ENCODE data around the gene ZNF205. TPM values are rescaled to one million over a fixed set of nuclear protein-coding genes. Genes with fewer than 3 reads are reported as not detected.
"Not testable (repeated sequence)": the region's sequence is repeated elsewhere in the genome, so short reads cannot be mapped to it uniquely, and the experiment has no call there.

ZNF205 gene
- total and polyA plus RNA-seq, 2 donors (not counting 1 experiment from before 2014, with no cell fraction given), result 3.4 to 16.0 TPM

- Histone ChIP-seq H3K27me3 (ENCODE audit: control insufficient read depth, insufficient read depth, low read length) (peaks cover 16% of the 10 kb centered on the region), H3K4me3 (replicated peaks in 1 of 4; ENCODE audit: control extremely low read depth in 1 of 4, insufficient read depth in 1 of 4, low read depth in 3 of 4, low read length in 4 of 4) (no peak overlapping the region), H2AFZ (ENCODE audit: low read length) (no peak overlapping the region)
These were observed 35.8 kb upstream of the ZNF205 start for GRCh38 chr16:3076577-3076976.

GRCh38 chr16:3080024-3080423 is 32.4 kb upstream of the ZNF205 start:
- Histone ChIP-seq H3K4me3 (replicated peaks in 1 of 4; ENCODE audit: control extremely low read depth in 1 of 4, insufficient read depth in 1 of 4, low read depth in 3 of 4, low read length in 4 of 4) (no peak overlapping the region), H3K79me2 (ENCODE audit: control insufficient read depth, insufficient read depth, low read length) (no peaks in the 10 kb centered on the region), H3K9ac (ENCODE audit: insufficient read depth, low read length) (no peak overlapping the region), H3K9me3 (ENCODE audit: control insufficient read depth, insufficient read depth, low read depth, low read length) (no peaks in the 10 kb centered on the region), H3K36me3 (ENCODE audit: control insufficient read depth, insufficient read depth, low read length) (no peaks in the 10 kb centered on the region), H3K4me2 (ENCODE audit: extremely low read depth, insufficient read depth, low read length) (no peak overlapping the region), H3K4me1 (ENCODE audit: control insufficient read depth, extremely low read depth, insufficient read depth, low read length) (no peaks in the 10 kb centered on the region), H2AFZ (ENCODE audit: low read length) (no peak overlapping the region), H4K20me1 (ENCODE audit: control insufficient read depth, extremely low read depth, insufficient read depth, low read length) (no peaks in the 10 kb centered on the region), H3K27ac (ENCODE audit: insufficient read depth, low read length) (no peak overlapping the region), H3K27me3 (ENCODE audit: control insufficient read depth, insufficient read depth, low read length) (peaks cover 16% of the 10 kb centered on the region)
- no peak for DNase-seq (ENCODE audit: low read depth in 2 of 2)
- no peak for TF ChIP-seq EZH2 (IDR thresholded peaks at IDR 0.05; ENCODE audit: low read length, missing control alignments)
- no peak for TF ChIP-seq CTCF (conservative IDR thresholded peaks at IDR 0.05 in 1 of 2, IDR thresholded peaks at IDR 0.05 in 1 of 2; ENCODE audit: low read depth in 1 of 2, low read length in 2 of 2)

More at GRCh38 chr16:3076577-3076976, 35.8 kb upstream of the ZNF205 start:
- no peaks in the 10 kb centered on the region for H3K9me3 ChIP-seq (ENCODE audit: control insufficient read depth, insufficient read depth, low read depth, low read length)
- H3K27ac ChIP-seq (ENCODE audit: insufficient read depth, low read length), result no peak overlapping the region
- no peak for TF ChIP-seq CTCF (conservative IDR thresholded peaks at IDR 0.05 in 1 of 2, IDR thresholded peaks at IDR 0.05 in 1 of 2; ENCODE audit: low read depth in 1 of 2, low read length in 2 of 2)
- no peak for TF ChIP-seq EZH2 (IDR thresholded peaks at IDR 0.05; ENCODE audit: low read length, missing control alignments)
- H3K4me2 ChIP-seq (ENCODE audit: extremely low read depth, insufficient read depth, low read length), result no peak overlapping the region
- no peak overlapping the region for H3K9ac ChIP-seq (ENCODE audit: insufficient read depth, low read length)
- H3K4me1 ChIP-seq (ENCODE audit: control insufficient read depth, extremely low read depth, insufficient read depth, low read length), result no peaks in the 10 kb centered on the region
- H4K20me1 ChIP-seq (ENCODE audit: control insufficient read depth, extremely low read depth, insufficient read depth, low read length), result no peaks in the 10 kb centered on the region
- no peak for DNase-seq (ENCODE audit: low read depth in 2 of 2)
- H3K79me2 ChIP-seq (ENCODE audit: control insufficient read depth, insufficient read depth, low read length), result no peaks in the 10 kb centered on the region
- H3K36me3 ChIP-seq (ENCODE audit: control insufficient read depth, insufficient read depth, low read length), result no peaks in the 10 kb centered on the region

GRCh38 chr16:3081957-3082356 is 30.4 kb upstream of the ZNF205 start:
- H3K27ac ChIP-seq (ENCODE audit: insufficient read depth, low read length); H3K9ac ChIP-seq (ENCODE audit: insufficient read depth, low read length); H3K79me2 ChIP-seq (ENCODE audit: control insufficient read depth, insufficient read depth, low read length); DNase-seq (ENCODE audit: low read depth in 2 of 2); H3K4me3 ChIP-seq (replicated peaks in 1 of 4; ENCODE audit: control extremely low read depth in 1 of 4, insufficient read depth in 1 of 4, low read depth in 3 of 4, low read length in 4 of 4); H4K20me1 ChIP-seq (ENCODE audit: control insufficient read depth, extremely low read depth, insufficient read depth, low read length); H3K4me1 ChIP-seq (ENCODE audit: control insufficient read depth, extremely low read depth, insufficient read depth, low read length); H3K36me3 ChIP-seq (ENCODE audit: control insufficient read depth, insufficient read depth, low read length); H2AFZ ChIP-seq (ENCODE audit: low read length); H3K4me2 ChIP-seq (ENCODE audit: extremely low read depth, insufficient read depth, low read length); H3K9me3 ChIP-seq (ENCODE audit: control insufficient read depth, insufficient read depth, low read depth, low read length): not testable (repeated sequence)
- peaks cover 10% of the 10 kb centered on the region for H3K27me3 ChIP-seq (ENCODE audit: control insufficient read depth, insufficient read depth, low read length)

- H3K9ac ChIP-seq (ENCODE audit: insufficient read depth, low read length); H3K4me1 ChIP-seq (ENCODE audit: control insufficient read depth, extremely low read depth, insufficient read depth, low read length); DNase-seq (ENCODE audit: low read depth in 2 of 2); H3K4me3 ChIP-seq (replicated peaks in 1 of 4; ENCODE audit: control extremely low read depth in 1 of 4, insufficient read depth in 1 of 4, low read depth in 3 of 4, low read length in 4 of 4); H3K9me3 ChIP-seq (ENCODE audit: control insufficient read depth, insufficient read depth, low read depth, low read length); H4K20me1 ChIP-seq (ENCODE audit: control insufficient read depth, extremely low read depth, insufficient read depth, low read length); H3K27me3 ChIP-seq (ENCODE audit: control insufficient read depth, insufficient read depth, low read length); H3K27ac ChIP-seq (ENCODE audit: insufficient read depth, low read length); H3K79me2 ChIP-seq (ENCODE audit: control insufficient read depth, insufficient read depth, low read length); H3K36me3 ChIP-seq (ENCODE audit: control insufficient read depth, insufficient read depth, low read length); H2AFZ ChIP-seq (ENCODE audit: low read length); H3K4me2 ChIP-seq (ENCODE audit: extremely low read depth, insufficient read depth, low read length): not testable (repeated sequence)
These were observed 29.0 kb upstream of the ZNF205 start for GRCh38 chr16:3083408-3083807.
